HepG2 (cell line): ENCODE measurements around the gene LMOD1. TPM values are rescaled to one million over a fixed set of nuclear protein-coding genes. Genes with fewer than 3 reads are reported as not detected.

ENCODE experiments used
- ATAC-seq: fragments of 200-7000 bp; cut with Tn5 transposase; 3 replicates; pipeline ENCODE4 v1.9.1; 2020; ENCODE audit warnings: mild to moderate bottlenecking, moderate library complexity
- BruUV-seq: library from RNA; stranded (reverse); fragments of 400-500 nt; replicated peaks from 2 replicates; lab custom pipeline; 2021; lab: Mats Ljungman, UMichigan
- CTCF ChIA-PET: fragments of 300-600 bp; formaldehyde crosslinking; extraction: SDS; loops from one replicate; lab custom pipeline; 2021; ENCODE audit warnings: low total read pairs, inconsistent platforms, low intra/inter-chr PET ratio; lab: Yijun Ruan, JAX
- POLR2A ChIA-PET: fragments of 350-600 bp; sonication (Branson Sonifier 250); formaldehyde crosslinking; loops from one replicate; lab custom pipeline; 2020; ENCODE audit warnings: antibody characterized with exemption, inconsistent platforms; lab: Yijun Ruan, JAX
- DNase-seq: peaks from one replicate; pipeline ENCODE4 v3.0.0-alpha.2; 2015; ENCODE audit warnings: low spot score
- FAIRE-seq: peaks from 3 replicates; lab custom pipeline; 2011; peaks lifted over from hg19 to GRCh38; lab: Jason Lieb, UNC
- H2AFZ ChIP-seq: one replicate; pipeline ENCODE4 v1.6.1; 2011; ENCODE audit warnings: low read length, inconsistent platforms
- H3K27ac ChIP-seq: fragments of 300-600 bp; 3 replicates; pipeline ENCODE4 v1.8.0; 2011; ENCODE audit warnings: mixed run types, mild to moderate bottlenecking, mixed read lengths, low read length, inconsistent platforms; ENCODE audit not compliant: insufficient read depth; ENCODE audit errors: extremely low read length
- H3K27me3 ChIP-seq, 2 experiments: fragments of 200-600 bp in 1 of 2; 2 replicates in 1 of 2; 3 replicates in 1 of 2; pipeline versions ENCODE4 v1.6.0 to v1.8.0; 2011; ENCODE audit warnings: low read length in 2 of 2, mild to moderate bottlenecking in 2 of 2, moderate library complexity in 2 of 2, inconsistent platforms in 1 of 2; ENCODE audit not compliant: insufficient read depth in 2 of 2, control insufficient read depth in 1 of 2
- H3K36me3 ChIP-seq, 2 experiments: fragments of 200-600 bp in 1 of 2; replicated peaks in 1 of 2; 2 replicates in 1 of 2; 3 replicates in 1 of 2; pipeline versions ENCODE4 v1.5.1 to v1.8.0; 2011; ENCODE audit warnings: low read length in 2 of 2, inconsistent platforms in 1 of 2; ENCODE audit not compliant: insufficient read depth in 2 of 2, control insufficient read depth in 1 of 2
- H3K4me1 ChIP-seq: 2 replicates; pipeline ENCODE4 v1.5.1; 2012; ENCODE audit warnings: low read length, inconsistent platforms; ENCODE audit not compliant: insufficient read depth
- H3K4me2 ChIP-seq: 2 replicates; pipeline ENCODE4 v1.6.0; 2011; ENCODE audit warnings: low read depth, low read length, inconsistent platforms
- H3K4me3 ChIP-seq, 3 experiments: fragments of 200-600 bp in 1 of 3; sonication (generic), shearing (Covaris generic) in 1 of 3; replicated peaks in 1 of 3; 2 replicates each; pipeline ENCODE4 v1.5.1; 2011 to 2016; ENCODE audit warnings: low read length in 3 of 3, inconsistent platforms in 2 of 3, low read depth in 2 of 3, mild to moderate bottlenecking in 2 of 3, control low read depth in 1 of 3, mixed read lengths in 1 of 3; ENCODE audit not compliant: insufficient read depth in 1 of 3
- H3K79me2 ChIP-seq: one replicate; pipeline ENCODE4 v1.6.1; 2011; ENCODE audit warnings: low read length, inconsistent platforms; ENCODE audit not compliant: insufficient read depth
- H3K9ac ChIP-seq: 2 replicates; pipeline ENCODE4 v1.6.0; 2011; ENCODE audit warnings: mild to moderate bottlenecking, low read depth, low read length, inconsistent platforms; ENCODE audit not compliant: insufficient read depth
- H3K9me3 ChIP-seq: 2 replicates; pipeline ENCODE4 v1.5.1; 2012; ENCODE audit warnings: mild to moderate bottlenecking, low read length
- H4K20me1 ChIP-seq: 2 replicates; pipeline ENCODE4 v1.6.0; 2011; ENCODE audit warnings: inconsistent platforms, mild to moderate bottlenecking, low read length, moderate library complexity; ENCODE audit not compliant: insufficient read depth
- AGO2 ChIP-seq: fragments of 200-400 bp; formaldehyde crosslinking; optimal IDR thresholded peaks from 2 replicates; pipeline ENCODE3; 2017; ENCODE audit warnings: mild to moderate bottlenecking, low read depth, low read length, moderate library complexity
- GABPB1 ChIP-seq: IDR thresholded peaks from 2 replicates; pipeline ENCODE4 v1.6.1; 2016; ENCODE audit warnings: mild to moderate bottlenecking, missing genetic modification reagents, moderate library complexity, missing compliant biosample characterization
- PAF1 ChIP-seq: IDR thresholded peaks from 2 replicates; pipeline ENCODE4 v1.6.1; 2016; ENCODE audit warnings: missing genetic modification reagents, missing compliant biosample characterization
- SALL2 ChIP-seq: sonication (generic); formaldehyde crosslinking; IDR thresholded peaks from 2 replicates; pipeline ENCODE4 v1.8.1; 2023; ENCODE audit warnings: mild to moderate bottlenecking, missing genetic modification reagents, inconsistent platforms
- TBP ChIP-seq: sonication (generic); formaldehyde crosslinking; IDR thresholded peaks from 2 replicates; pipeline ENCODE4 v1.5.0; 2020; ENCODE audit warnings: missing genetic modification reagents
- TCF12 ChIP-seq, 2 experiments: fragments of 450-650 bp in 1 of 2; sonication (generic) in 1 of 2; formaldehyde crosslinking in 1 of 2; IDR thresholded peaks; 2 replicates each; pipeline versions ENCODE4 v1.6.1 to v1.8.0; 2017 to 2022; ENCODE audit warnings: antibody characterized with exemption in 1 of 2, mild to moderate bottlenecking in 1 of 2, missing genetic modification reagents in 1 of 2, moderate library complexity in 1 of 2
- ZNF282 ChIP-seq: fragments of 450-650 bp; IDR thresholded peaks from 2 replicates; pipeline ENCODE4 v1.6.1; 2018; ENCODE audit not compliant: partially characterized antibody
- ZSCAN25 ChIP-seq: sonication (generic); formaldehyde crosslinking; IDR thresholded peaks from 2 replicates; pipeline ENCODE4 v1.8.0; 2022; ENCODE audit warnings: mild to moderate bottlenecking, missing genetic modification reagents
- WGBS: methylation state at CpG from one replicate; pipeline ENCODE4 v1.1.6; 2017; ENCODE audit warnings: low lambda C conversion rate; 5-methylcytosine and 5-hydroxymethylcytosine counted together
- in situ Hi-C: cut with HindIII; loops from 2 replicates; pipeline ENCODE4 v1.10.0; 2017; ENCODE audit warnings: low pct_unique_long_range_greater_than_20kb; ENCODE audit not compliant: extremely low pct_ligation_motif_present
- intact Hi-C: fragments of 100-400 bp; cut with micrococcal nuclease; formaldehyde crosslinking; loops from one replicate; pipeline ENCODE4 v1.10.0; 2022; ENCODE audit not compliant: unreplicated experiment
- polyA plus RNA-seq, 8 experiments: library from polyadenylated mRNA; depleted of rRNA in 3 of 8; stranded (reverse) in 7 of 8; unstranded in 1 of 8; fragments of >200 nt; fragmentation: Illumina TruSeq in 4 of 8; extraction: Trizol in 4 of 8; gene quantifications; 2 replicates each; pipeline versions ENCODE4 v1.2.1 to v1.2.3, GENCODE V29; 2011 to 2016; ENCODE audit warnings: low read depth in 4 of 8, missing spikeins in 1 of 8, mixed read lengths in 1 of 8; ENCODE audit not compliant: insufficient read depth in 1 of 8
- total RNA-seq, 5 experiments: library from RNA; depleted of rRNA; stranded (reverse); fragments of >200 nt; fragmentation: Illumina TruSeq; extraction: Trizol; gene quantifications; 2 replicates each; pipeline ENCODE4 v1.2.3, GENCODE V29; 2016; ENCODE audit warnings: low read depth in 1 of 5
- TF ChIP-seq, protein P1 (sequence below): IDR thresholded peaks from 2 replicates; pipeline ENCODE4 v1.6.1; 2016

LMOD1 gene
- total and polyA plus RNA-seq, 2 of the 13 experiments (the other 11 are each of a cell fraction or from before 2014, with no cell fraction given): not detected

DNA sequence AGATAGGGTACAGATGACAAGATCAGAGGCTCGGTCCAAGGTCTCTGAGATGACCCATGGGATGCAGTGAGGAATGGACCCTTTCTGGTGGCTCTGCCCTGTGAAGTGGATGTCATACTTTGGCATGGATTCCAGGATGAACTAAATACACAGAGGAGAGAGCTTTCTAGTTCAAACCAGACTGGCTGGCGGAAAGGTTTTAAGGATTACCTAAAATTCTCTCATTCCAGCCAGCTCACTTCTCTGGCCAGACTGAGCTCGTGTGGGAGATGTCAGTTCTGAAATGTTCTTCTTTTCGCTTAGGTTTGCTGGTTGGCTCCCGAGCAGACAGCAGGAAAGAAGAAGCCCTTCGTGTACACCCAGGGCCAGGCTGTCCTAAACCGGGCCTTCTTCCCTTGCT, 42.3 kb upstream of the LMOD1 start (continued):
- no peak for TF ChIP-seq PAF1 (CRISPR knock-in tag)
- no peak for TF ChIP-seq GABPB1
- TF ChIP-seq SALL2 (CRISPR knock-in tag): no peak
- TF ChIP-seq ZNF282: no peak
- TF ChIP-seq ZSCAN25 (CRISPR knock-in tag): no peak

- ATAC-seq (no peak), DNase-seq (no peak), FAIRE-seq (no peak)
- 79% methylated on average over 2 of the region's 2 CpGs for WGBS
- Histone ChIP-seq H4K20me1 (no peaks in the 10 kb centered on the region), H3K9me3 (no peaks in the 10 kb centered on the region), H3K4me3 (no peak overlapping the region), H2AFZ (no peak overlapping the region), H3K9ac (no peak overlapping the region), H3K4me2 (no peak overlapping the region), H3K4me1 (peaks cover 26% of the 10 kb centered on the region), H3K79me2 (peaks cover 30% of the 10 kb centered on the region), H3K27ac (no peak overlapping the region), H3K36me3 (peaks cover 10 to 26% of the 10 kb centered on the region in 2 experiments), H3K27me3 (no peaks in the 10 kb centered on the region)
- no peak for TF ChIP-seq AGO2
- TF ChIP-seq, protein P1, sequence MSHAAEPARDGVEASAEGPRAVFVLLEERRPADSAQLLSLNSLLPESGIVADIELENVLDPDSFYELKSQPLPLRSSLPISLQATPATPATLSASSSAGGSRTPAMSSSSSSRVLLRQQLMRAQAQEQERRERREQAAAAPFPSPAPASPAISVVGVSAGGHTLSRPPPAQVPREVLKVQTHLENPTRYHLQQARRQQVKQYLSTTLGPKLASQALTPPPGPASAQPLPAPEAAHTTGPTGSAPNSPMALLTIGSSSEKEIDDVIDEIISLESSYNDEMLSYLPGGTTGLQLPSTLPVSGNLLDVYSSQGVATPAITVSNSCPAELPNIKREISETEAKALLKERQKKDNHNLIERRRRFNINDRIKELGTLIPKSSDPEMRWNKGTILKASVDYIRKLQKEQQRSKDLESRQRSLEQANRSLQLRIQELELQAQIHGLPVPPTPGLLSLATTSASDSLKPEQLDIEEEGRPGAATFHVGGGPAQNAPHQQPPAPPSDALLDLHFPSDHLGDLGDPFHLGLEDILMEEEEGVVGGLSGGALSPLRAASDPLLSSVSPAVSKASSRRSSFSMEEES (CRISPR knock-in tag): no peak
- no peak for TF ChIP-seq TCF12 (IDR thresholded peaks at IDR 0.05)
- no peak for TF ChIP-seq TCF12 (CRISPR knock-in tag; IDR thresholded peaks at IDR 0.05)
- no peak for TF ChIP-seq TBP (CRISPR knock-in tag)
- in situ Hi-C loops (no loop called here), intact Hi-C loops (no loop called here)
- BruUV-seq: no TSS peak
- CTCF ChIA-PET: no interaction called here
- POLR2A ChIA-PET: no interaction called here
Observed at GRCh38 chr1:201985355-201985754, 39.0 kb upstream of the LMOD1 start.
